AG04450 (cell line): Measurements from ENCODE around the gene TIMMDC1. TPM values are rescaled to one million over a fixed set of nuclear protein-coding genes. Genes with fewer than 3 reads are reported as not detected.

Source experiments
- CTCF ChIA-PET: fragments of 300-600, 350-600 bp; formaldehyde crosslinking; extraction: SDS; loops from one replicate; lab custom pipeline; 2022; ENCODE audit warnings: antibody characterized with exemption, inconsistent platforms; lab: Charles Lee
- POLR2A ChIA-PET: fragments of 350-600 bp; formaldehyde crosslinking; extraction: SDS; loops from one replicate; lab custom pipeline; 2021; ENCODE audit warnings: antibody characterized with exemption, inconsistent platforms; lab: Yijun Ruan, JAX
- DNase-seq: peaks from one replicate; pipeline ENCODE4 v3.0.0-alpha.2; 2011; ENCODE audit warnings: low read depth, low spot score
- H3K27ac ChIP-seq: one replicate; pipeline ENCODE4 v1.5.1; 2012; ENCODE audit warnings: low read depth, low read length, control low read depth
- H3K27me3 ChIP-seq: one replicate; pipeline ENCODE4 v1.6.0; 2012; ENCODE audit warnings: low read length; ENCODE audit not compliant: control insufficient read depth, insufficient read depth
- H3K4me3 ChIP-seq: 2 replicates; pipeline ENCODE4 v1.5.1; 2011; ENCODE audit warnings: mild to moderate bottlenecking, low read depth, low read length, control low read depth
- H3K9me3 ChIP-seq: 2 replicates; pipeline ENCODE4 v1.5.1; 2012; ENCODE audit warnings: low read length; ENCODE audit not compliant: control insufficient read depth, insufficient read depth
- polyA plus RNA-seq: library from polyadenylated mRNA; depleted of rRNA; stranded (reverse); fragments of >200 nt; gene quantifications from 2 replicates; pipeline ENCODE4 v1.2.3, GENCODE V29; 2011; rRNA removed
- TF ChIP-seq, protein P1 (sequence below): IDR thresholded peaks from 2 replicates; pipeline ENCODE4 v1.5.1; 2011; ENCODE audit warnings: low read depth, low read length, control low read depth, inconsistent platforms

TIMMDC1 gene
- polyA plus RNA-seq, 1 experiment = 97.4 TPM

DNA sequence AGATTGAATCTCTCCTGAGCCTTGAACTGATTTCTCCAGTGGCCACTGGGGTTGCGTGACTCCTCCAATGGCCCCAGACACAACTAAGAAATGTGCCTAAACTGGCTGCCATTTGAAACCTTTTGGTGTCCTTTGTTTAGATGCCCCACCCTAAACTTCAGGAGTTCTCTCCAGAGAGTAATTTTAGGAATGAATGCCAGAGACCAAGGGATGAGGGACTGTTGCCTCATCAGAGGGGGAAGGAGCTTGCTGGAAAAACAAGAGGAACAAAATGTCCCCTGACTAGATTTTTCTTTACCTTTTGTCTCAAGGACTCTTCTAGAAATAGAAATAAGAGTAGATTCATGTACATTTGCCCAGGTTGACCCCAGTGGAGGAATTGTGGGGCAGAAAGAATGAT lies 72.9 kb downstream of the TIMMDC1 start:
- no peak overlapping the region for H3K4me3 ChIP-seq
- no peaks in the 10 kb centered on the region for H3K27me3 ChIP-seq
- DNase-seq = no peak
- TF ChIP-seq, protein P1, sequence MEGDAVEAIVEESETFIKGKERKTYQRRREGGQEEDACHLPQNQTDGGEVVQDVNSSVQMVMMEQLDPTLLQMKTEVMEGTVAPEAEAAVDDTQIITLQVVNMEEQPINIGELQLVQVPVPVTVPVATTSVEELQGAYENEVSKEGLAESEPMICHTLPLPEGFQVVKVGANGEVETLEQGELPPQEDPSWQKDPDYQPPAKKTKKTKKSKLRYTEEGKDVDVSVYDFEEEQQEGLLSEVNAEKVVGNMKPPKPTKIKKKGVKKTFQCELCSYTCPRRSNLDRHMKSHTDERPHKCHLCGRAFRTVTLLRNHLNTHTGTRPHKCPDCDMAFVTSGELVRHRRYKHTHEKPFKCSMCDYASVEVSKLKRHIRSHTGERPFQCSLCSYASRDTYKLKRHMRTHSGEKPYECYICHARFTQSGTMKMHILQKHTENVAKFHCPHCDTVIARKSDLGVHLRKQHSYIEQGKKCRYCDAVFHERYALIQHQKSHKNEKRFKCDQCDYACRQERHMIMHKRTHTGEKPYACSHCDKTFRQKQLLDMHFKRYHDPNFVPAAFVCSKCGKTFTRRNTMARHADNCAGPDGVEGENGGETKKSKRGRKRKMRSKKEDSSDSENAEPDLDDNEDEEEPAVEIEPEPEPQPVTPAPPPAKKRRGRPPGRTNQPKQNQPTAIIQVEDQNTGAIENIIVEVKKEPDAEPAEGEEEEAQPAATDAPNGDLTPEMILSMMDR = no peak
- no peak overlapping the region for H3K27ac ChIP-seq
- CTCF ChIA-PET = no interaction called here
- POLR2A ChIA-PET = no interaction called here
- no peaks in the 10 kb centered on the region for H3K9me3 ChIP-seq

DNA sequence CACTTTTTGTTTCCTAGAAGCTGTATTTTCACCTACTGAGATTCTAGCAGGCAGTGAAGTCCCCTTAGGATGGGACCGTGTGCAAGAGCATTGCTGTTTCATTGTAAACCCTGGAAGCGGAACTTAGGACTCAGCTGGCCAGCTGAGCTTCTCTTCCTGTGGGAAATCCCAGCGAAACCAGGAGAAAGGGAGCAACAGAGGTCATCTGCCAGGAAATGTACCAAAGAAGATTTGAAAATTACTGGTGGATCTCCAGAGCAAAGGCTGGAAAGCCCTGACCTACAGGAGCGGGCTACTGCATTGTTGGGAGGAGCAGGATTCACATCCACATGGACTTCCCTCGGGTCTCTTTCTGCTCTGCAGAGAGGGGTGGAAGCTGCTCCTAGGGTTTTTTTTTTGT lies 73.3 kb downstream of the TIMMDC1 start:
- ChIA-PET POLR2A (no interaction called here), CTCF (no interaction called here)
- Histone ChIP-seq H3K9me3 (no peaks in the 10 kb centered on the region), H3K27me3 (no peaks in the 10 kb centered on the region), H3K4me3 (no peak overlapping the region), H3K27ac (no peak overlapping the region)
- DNase-seq = no peak
- TF ChIP-seq, protein P1 = no peak

Other genes with a start within 250 kb of the TIMMDC1 start
- 14.1 and 16.6 TPM in 2 replicates for gene ARHGAP31, start 204.2 kb upstream of the TIMMDC1 start, polyA plus RNA-seq
- 34.3 TPM in 2 replicates for gene TMEM39A, start 34.9 kb upstream of the TIMMDC1 start, polyA plus RNA-seq
- 14.6 and 20.2 TPM in 2 replicates for gene POGLUT1, start 29.6 kb upstream of the TIMMDC1 start, polyA plus RNA-seq
- gene CD80, start 61.1 kb downstream of the TIMMDC1 start, polyA plus RNA-seq = not detected in 2 replicates
- 0.35 and 0.36 TPM in 2 replicates for gene ADPRH, start 80.9 kb downstream of the TIMMDC1 start, polyA plus RNA-seq
- gene PLA1A, start 99.3 kb downstream of the TIMMDC1 start, polyA plus RNA-seq = not detected in 2 replicates
- 0.38 and 0.43 TPM in 2 replicates for gene POPDC2, start 162.0 kb downstream of the TIMMDC1 start, polyA plus RNA-seq
- gene COX17, start 178.9 kb downstream of the TIMMDC1 start, polyA plus RNA-seq = 19.2 and 20.0 TPM in 2 replicates
- not detected in 2 replicates for gene CFAP91, start 204.5 kb downstream of the TIMMDC1 start, polyA plus RNA-seq